ENCODE results near the gene OR51D1. TPM values are rescaled to one million over a fixed set of nuclear protein-coding genes. Genes with fewer than 3 reads are reported as not detected.

The OR51D1 gene
- total RNA-seq, 2 donors from 2014 or later: not detected

GRCh38 chr11:4647766-4648165 is 10.5 kb downstream of the OR51D1 start:
- Histone ChIP-seq H3K36me3 (no peaks in the 10 kb centered on the region), H3K4me1 (peaks cover 0 to 44% of the 10 kb centered on the region in 2 donors), H3K27me3 (no peaks in the 10 kb centered on the region), H3K9me3 (no peaks in the 10 kb centered on the region), H3K4me3 (no peak overlapping the region), H3K27ac (peak overlapping the region in 1 of 2 donors; percentile 83)
- DNase-seq (ENCODE audit: low spot score): no peak
- TF ChIP-seq CTCF (IDR thresholded peaks at IDR 0.05): no peak

- H3K36me3 ChIP-seq: no peaks in the 10 kb centered on the region
- no peaks in the 10 kb centered on the region for H3K27me3 ChIP-seq
- H3K9me3 ChIP-seq: no peaks in the 10 kb centered on the region
- no peak overlapping the region for H3K27ac ChIP-seq
- no peak overlapping the region for H3K4me3 ChIP-seq
- H3K4me1 ChIP-seq: no peaks in the 10 kb centered on the region
- no peak for DNase-seq (ENCODE audit: low spot score)
- TF ChIP-seq CTCF (IDR thresholded peaks at IDR 0.05): no peak
Measured at GRCh38 chr11:4654635-4655369, 17.5 kb downstream of the OR51D1 start.

GRCh38 chr11:4658629-4659445 is 21.6 kb downstream of the OR51D1 start:
- no peak overlapping the region for H3K27ac ChIP-seq
- no peak for DNase-seq (ENCODE audit: low spot score)
- H3K27me3 ChIP-seq: no peaks in the 10 kb centered on the region
- TF ChIP-seq CTCF (IDR thresholded peaks at IDR 0.05): no peak
- no peaks in the 10 kb centered on the region for H3K4me1 ChIP-seq
- no peaks in the 10 kb centered on the region for H3K9me3 ChIP-seq
- no peaks in the 10 kb centered on the region for H3K36me3 ChIP-seq
- H3K4me3 ChIP-seq: no peak overlapping the region

GRCh38 chr11:4662876-4663275 is 25.6 kb downstream of the OR51D1 start:
- H3K4me3 ChIP-seq: no peak overlapping the region
- H3K27me3 ChIP-seq: no peaks in the 10 kb centered on the region
- H3K4me1 ChIP-seq: no peaks in the 10 kb centered on the region
- H3K9me3 ChIP-seq: no peaks in the 10 kb centered on the region
- no peak for DNase-seq (ENCODE audit: low spot score)
- H3K27ac ChIP-seq: no peak overlapping the region
- H3K36me3 ChIP-seq: no peaks in the 10 kb centered on the region
- no peak for TF ChIP-seq CTCF (IDR thresholded peaks at IDR 0.05)

GRCh38 chr11:4664183-4664582 is 26.9 kb downstream of the OR51D1 start:
- TF ChIP-seq CTCF (IDR thresholded peaks at IDR 0.05): no peak
- Histone ChIP-seq H3K4me3 (no peak overlapping the region), H3K9me3 (no peaks in the 10 kb centered on the region), H3K4me1 (no peaks in the 10 kb centered on the region), H3K36me3 (no peaks in the 10 kb centered on the region), H3K27ac (no peak overlapping the region), H3K27me3 (no peaks in the 10 kb centered on the region)
- DNase-seq (ENCODE audit: low spot score): no peak
